Caki2 (cell line): ENCODE results near the gene ARHGAP29. TPM values are rescaled to one million over a fixed set of nuclear protein-coding genes. Genes with fewer than 3 reads are reported as not detected.

Experiments
- DNase-seq: peaks from one replicate; pipeline ENCODE4 v3.0.0-alpha.2; 2015; ENCODE audit warnings: low read depth
- in situ Hi-C: cut with HindIII; loops from 2 replicates; pipeline ENCODE4 v1.10.0; 2016; ENCODE audit warnings: low sequenced_read_pairs, low pct_unique_long_range_greater_than_20kb, mixed read lengths
- total RNA-seq: library from RNA; depleted of rRNA; stranded (reverse); fragments of >200 nt; shearing (Covaris generic); gene quantifications from 2 replicates; pipeline ENCODE4 v1.2.3, GENCODE V29; 2014; ENCODE audit warnings: low replicate concordance

The ARHGAP29 gene
- total RNA-seq, 1 experiment from 2014 or later: 31.9 TPM

DNA sequence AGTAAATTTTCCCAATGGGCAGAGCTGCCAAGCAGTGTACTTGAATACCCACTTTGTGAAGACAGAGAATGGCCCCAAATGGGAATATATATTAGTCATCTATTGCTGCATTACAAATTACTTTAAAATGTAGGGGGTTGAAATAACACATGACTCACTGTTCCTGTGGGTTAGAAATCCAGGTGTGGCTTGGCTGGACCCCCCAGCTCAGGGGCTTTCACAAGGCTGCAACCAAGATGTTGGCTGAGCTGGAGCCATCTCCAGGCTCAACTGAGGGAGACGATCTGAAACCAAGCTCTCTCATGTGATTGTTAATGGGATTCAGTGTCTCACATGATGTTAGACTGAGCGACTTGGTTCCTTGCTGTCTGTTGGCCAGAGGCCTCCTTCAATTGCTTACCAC lies 33.4 kb upstream of the ARHGAP29 start:
- in situ Hi-C loops: no loop called here
- DNase-seq: peak; percentile 61

DNA sequence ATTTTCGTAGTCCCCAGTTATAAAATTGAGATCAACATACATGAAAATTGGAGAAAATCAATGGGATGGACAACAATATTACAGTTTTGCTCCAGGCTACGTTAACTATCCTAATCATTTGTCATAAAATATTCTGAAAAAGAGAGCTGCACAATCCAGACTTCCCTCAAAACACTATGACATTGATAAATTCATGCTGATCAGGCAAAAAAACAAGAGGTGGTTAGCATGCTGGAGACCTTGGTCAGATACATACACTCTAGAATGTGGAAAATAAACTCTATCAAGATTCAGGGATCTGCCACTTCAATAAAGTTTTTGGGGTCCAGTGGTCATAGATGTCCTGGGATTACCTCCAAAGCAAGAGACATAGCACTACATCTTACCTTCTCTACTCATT lies 32.5 kb upstream of the ARHGAP29 start:
- DNase-seq: no peak
- in situ Hi-C loops: no loop called here

DNA sequence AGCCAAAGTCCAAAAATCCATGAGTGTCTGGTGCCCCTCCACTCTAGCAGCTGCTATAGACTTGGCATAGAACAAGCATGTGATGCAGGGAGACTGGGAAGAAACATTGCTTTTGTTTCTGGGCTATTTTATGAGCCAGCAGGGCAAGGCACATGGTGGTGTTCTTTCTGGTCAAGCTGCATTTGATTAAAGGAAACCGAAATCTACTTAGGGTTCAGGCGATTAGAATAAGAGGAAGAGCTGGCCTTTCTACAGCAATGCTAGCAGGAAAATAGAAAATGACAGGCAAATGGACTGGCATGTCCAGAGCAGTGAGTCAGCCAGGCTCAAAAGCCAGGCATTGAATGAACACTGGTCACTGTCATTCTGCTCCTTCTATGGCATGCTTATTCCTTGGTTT lies 28.5 kb upstream of the ARHGAP29 start:
- no peak for DNase-seq
- in situ Hi-C loops: no loop called here

DNA sequence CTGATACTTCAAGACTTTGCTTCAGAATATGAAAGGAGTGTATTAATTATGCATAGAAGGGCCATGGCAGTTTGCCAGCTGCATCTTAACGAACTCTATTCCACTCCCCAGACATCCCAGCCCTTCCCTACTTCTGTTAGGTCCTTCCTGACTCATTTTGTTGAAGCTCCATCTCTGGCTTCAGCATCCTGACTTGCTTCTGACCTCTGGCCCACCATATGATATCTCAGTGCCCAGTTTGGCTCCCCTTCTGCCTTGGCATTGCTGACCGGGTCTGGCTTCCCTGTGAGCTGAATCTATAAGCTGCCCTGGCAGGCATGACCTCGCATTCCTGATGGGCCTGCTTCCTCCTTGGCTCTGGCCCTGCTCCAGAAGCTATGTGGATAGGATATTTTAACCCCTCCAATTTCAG lies 27.6 kb upstream of the ARHGAP29 start:
- in situ Hi-C loops: no loop called here
- DNase-seq: no peak

DNA sequence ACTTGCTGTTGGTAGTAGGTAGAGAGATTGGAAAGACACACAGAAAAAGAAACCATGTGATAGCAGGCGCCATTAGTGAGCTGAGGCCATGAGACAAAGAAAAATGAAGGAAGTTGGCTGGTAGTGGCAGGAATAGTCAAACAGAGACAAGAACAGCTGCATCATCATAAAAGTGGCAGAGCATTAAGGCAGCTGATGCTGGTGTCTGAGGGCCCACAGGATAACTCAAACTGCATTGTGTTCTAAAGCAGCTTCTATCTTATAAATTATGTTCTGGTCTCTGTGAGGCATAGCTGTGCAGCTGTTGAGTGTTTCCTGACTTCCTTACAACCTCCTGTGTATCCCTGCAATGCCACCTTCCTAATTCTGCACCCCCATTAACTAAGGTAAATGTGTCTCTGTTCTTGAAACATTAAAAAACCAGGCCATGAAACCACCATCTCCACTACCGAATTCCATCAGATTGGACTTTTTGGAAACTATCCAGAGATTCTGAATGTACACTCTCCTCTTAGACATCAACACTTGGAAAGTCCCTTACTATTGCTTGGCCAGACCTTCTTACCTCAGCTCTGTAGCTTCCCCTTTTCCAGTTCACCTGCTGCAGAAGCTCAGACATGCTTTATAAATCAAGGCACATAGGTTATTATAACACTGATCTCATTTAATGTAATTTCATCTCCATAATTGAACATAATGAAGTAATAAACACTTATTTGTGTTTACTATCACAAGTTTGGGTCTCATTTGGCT lies 23.4 kb upstream of the ARHGAP29 start:
- in situ Hi-C loops: no loop called here
- DNase-seq: no peak

DNA sequence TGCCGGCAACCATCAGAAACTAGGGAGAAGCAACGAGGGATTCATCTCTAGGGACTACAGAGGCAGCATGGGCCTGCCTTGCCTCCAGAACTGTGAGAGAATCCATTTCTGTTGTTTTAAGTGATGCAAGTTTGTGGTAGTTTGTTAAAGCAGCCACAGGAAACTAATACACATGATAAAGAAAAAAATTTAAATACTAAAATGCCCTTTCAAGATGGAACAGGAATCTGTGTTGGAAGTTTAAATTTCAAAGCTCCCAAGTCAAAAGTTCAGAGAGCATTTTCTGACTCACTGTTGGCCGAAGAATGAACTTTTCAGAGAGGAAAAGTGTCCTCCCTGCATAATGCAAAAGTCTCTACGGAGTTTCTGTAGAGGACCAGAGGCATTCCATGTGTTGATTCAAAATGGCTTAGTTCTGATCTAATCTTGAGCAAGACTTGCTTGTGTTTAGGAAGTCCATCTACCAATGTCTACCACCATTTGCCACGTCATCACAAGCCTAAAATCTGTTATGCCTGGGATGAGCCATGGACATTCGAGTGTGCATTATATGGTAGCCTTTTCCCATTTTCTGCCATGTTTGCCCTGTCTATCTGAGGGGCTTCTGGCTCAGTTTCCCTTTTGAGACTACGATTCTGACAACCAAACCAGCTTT lies 22.4 kb upstream of the ARHGAP29 start:
- in situ Hi-C loops: no loop called here
- DNase-seq: no peak

DNA sequence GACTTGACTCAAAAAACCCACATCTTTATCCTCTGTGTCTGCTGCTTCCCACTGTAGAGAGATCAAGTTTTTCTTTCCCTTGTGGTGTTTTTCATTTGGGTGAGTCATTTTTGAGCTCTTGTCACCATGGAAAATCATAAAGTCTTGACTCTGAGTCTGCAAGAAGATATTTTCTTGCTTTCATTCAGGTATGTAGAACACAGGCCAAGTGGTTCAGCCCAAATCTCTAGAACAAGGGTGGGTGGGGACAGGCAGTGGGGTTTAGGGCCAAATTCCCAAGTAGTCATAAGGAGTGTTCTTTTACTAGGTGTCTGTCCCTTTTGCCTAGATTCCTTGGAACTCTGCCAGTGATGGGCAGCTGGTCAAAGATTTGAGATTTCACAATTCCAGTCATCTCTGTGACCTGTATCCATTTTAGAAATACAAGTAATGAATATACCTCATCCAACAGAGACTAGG lies 21.5 kb upstream of the ARHGAP29 start:
- DNase-seq: peak; percentile 78

DNA sequence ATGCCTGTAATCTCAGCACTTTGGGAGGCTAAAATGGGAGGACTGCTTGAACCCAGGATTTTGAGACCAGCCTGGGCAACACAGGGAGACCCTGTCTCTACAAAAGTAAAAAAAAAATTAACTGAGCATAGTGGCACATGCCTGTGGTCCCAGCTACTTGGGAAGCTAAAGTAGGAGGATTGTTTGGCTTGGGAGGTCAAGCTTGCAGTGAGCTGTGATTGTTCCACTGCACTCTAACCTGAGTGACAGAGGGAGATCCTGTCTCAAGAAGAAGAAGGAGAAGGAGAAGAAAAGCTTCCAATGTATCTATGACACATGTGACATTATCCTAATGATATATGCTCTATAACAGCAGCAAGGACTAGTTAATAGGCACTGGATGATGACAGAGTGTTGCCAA lies 20.1 kb upstream of the ARHGAP29 start:
- in situ Hi-C loops: no loop called here
- DNase-seq: peak; percentile 38

More for the DNA sequence above, 21.5 kb upstream of the ARHGAP29 start:
- in situ Hi-C loops: no loop called here

DNA sequence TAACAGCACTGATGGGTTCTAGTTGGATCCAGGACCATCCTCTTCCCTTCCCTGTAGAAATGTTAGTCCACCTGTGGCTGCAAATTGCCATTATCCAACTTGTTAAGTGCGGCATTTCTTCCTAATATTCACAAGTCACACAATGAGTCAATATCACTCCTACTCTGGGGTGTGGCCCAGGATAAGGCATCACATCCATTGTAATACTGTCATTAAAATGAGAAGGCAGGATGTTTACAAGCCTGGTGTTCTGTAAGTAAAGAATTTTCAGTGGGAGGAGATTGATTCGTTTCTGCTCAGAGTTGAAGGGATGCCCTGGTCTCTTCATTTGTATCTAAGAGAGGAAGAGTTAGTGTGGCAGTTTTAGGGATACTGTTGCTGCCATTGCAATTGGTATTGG lies 18.1 kb upstream of the ARHGAP29 start:
- in situ Hi-C loops: no loop called here
- no peak for DNase-seq

DNA sequence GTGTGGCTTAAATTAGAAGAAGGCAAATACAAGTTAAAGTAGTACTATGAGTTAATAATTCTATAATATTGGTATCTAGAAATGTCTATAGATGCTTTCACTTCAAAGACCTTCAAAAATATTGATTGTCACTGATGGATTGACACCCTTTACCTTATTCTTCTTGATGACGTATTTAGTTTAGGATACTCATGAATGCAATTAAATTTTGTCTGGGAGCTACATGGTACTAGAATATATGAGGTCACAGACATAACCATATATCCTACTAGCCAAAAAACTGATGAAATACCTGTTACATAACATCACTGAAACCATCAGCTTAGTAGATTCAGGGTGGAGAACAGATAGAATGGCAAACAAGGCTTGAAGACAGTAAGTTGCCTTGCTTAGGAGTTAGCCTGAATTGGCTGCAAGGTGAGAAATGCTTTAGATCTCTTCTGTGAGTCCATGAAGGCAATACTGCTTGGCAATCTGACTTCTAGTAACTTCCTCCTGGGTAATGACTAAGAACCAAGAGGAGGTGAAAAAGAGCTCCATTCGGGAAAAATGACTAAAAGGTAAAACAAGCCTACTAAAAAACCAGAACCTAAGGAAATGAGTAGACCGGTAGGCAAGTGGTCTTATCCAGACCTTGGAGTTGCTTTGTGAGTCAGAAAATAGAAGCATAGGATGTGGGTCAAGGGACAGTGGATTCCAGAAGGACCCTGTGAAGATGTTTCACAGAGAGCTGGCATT lies 16.9 kb upstream of the ARHGAP29 start:
- in situ Hi-C loops: no loop called here
- no peak for DNase-seq

DNA sequence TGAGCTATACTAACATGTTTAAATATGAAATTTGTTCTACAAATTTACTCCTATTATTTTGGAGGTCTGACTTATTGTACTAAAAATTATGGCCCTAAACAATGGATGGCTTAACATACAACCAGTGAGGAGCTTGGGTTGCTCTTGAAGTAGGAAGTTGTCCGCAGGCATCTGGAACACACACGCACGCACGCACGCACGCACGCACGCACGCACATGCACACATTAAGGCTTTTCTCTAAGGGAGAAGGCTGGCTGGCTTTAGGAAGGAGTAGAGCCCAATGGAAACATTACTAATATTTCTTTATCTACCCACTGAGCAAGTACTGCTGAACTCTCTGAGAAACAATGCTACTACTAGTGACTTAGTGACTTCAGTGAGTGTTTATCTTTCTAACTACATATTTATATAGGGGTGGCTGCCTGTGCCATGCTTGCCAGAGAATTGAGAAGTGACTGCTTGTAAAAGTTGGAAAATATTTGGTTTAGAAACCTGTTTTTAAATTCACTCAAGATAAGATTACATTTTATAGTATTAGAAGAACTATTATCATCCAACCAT lies 16.2 kb upstream of the ARHGAP29 start:
- no peak for DNase-seq
- in situ Hi-C loops: no loop called here

DNA sequence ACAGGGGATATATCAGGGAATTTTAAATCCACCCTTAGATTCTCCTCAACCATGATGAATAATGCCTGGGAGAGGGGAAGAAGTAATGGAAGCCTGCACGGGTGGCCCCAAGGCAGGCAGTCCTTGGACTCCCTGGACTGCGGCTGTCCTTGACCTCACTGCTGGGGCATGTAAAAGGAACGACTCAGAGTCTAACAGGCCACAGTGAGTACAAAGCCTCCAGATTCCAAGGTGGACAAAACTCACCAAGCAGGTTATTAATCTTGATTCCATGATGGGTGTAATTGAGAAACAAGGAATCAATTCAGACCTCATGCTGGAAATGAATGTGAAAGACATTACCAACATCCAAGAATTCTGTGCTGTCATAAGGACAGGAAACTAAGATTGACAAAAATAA lies 13.0 kb upstream of the ARHGAP29 start:
- in situ Hi-C loops: no loop called here
- DNase-seq: no peak

DNA sequence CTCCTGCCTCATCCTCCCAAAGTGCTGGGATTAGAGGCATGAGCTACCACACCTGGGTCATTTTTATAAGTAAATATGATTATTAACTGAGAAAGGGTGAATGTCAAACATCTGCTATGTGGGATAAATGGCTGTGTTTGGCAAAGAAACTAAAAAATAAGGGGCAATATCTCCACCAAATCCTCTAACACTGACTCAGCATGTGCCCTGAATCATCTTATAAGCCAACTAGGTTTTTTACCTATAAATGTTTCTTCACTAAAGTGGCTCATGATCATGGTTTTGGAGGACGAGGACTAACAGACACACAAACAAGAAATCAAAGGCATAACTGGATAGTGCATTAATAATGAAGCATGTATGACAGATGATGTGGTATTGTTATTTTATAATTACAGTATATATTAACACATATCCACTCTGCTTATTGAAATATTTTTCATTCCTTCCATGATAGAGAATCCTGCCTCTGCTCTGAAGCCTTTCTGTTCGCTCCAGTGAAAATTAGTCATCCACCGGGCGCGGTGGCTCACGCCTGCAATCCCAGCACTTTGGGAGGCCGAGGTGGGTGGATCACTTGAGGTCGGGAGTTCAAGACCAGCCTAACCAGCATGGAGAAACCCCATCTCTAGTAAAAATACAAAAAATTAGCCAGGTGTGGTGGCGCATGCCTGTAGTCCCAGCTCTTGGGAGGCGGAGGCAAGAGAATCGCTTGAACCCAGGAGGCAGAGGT lies 11.7 kb upstream of the ARHGAP29 start:
- in situ Hi-C loops: loop anchor here (10.0 kb wide), 1 partner anchor 76 kb away; no protein-coding TSS in a partner anchor
- DNase-seq: no peak

DNA sequence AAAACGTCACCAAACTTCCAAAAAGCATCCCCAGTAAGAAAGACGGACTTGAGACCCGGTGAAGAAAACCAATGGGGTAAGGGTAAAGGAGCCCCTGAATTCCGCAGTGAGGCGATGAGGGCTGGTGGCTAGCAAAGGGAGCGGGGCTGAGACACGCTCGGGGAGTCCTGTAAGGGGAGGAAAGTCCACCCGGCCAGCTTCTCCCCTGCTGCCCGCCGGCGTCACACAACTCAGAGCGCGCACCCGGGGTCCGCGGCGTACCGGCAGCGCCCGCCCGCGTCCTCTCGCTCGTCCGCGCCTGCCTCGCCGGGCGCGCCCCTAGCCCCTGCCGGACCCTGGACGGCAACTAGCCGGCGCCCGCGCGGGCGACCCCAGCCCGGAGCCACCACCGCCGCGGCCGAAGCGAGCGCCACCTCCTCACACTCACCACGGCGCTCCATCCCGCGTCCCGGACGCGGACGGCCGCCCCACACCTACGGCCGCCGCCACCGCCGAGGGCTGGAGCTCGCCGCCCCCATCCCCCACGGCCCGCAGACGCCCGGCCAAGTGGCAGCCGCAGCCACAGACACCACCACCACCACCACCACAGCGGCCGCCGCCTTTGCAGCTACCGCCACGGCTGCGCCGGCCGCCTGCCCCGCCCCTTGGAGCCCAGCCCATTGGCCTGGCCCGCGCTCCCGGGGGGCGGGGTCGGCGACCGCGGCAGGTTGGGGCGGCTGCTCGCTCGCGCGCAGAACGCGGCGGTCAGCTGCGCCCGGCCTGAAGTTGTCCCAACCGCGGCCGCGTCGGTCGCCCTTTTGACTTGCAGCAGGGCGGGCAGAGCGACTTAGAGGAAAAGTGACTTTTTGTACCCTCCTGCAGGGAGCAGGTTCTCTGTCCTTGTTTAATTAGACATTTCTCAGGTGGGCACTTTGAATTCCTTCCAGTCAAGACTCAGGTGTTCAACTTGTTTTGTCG lies 10.0 kb upstream of the ARHGAP29 start:
- in situ Hi-C loops: loop anchor here (10.0 kb wide), 1 partner anchor 77 kb away; no protein-coding TSS in a partner anchor
- peak; percentile 82 for DNase-seq

DNA sequence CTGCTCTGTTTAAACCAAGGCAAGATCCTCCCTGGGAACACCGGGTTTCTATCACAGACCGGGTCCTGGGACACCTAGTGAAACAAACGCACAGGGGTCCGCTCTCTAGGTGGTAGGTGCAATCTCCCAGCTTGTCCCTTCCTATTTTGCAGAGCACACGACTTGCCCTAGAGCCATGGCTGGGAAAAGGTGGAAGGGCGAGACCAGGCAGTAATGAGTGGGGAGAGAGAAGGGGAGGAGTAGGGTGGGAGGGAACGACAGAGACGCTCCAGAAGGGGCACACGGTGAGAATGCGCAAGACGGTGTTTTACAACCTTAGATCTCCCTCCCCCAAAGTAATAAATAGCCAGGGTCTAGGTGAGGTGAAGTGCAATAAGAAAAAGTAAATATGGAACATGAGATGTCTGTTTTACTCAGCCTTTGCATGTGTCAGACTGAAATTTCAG lies 9.3 kb upstream of the ARHGAP29 start:
- peak; percentile 67 for DNase-seq
- in situ Hi-C loops: loop anchor here (10.0 kb wide), 1 partner anchor 78 kb away; no protein-coding TSS in a partner anchor

DNA sequence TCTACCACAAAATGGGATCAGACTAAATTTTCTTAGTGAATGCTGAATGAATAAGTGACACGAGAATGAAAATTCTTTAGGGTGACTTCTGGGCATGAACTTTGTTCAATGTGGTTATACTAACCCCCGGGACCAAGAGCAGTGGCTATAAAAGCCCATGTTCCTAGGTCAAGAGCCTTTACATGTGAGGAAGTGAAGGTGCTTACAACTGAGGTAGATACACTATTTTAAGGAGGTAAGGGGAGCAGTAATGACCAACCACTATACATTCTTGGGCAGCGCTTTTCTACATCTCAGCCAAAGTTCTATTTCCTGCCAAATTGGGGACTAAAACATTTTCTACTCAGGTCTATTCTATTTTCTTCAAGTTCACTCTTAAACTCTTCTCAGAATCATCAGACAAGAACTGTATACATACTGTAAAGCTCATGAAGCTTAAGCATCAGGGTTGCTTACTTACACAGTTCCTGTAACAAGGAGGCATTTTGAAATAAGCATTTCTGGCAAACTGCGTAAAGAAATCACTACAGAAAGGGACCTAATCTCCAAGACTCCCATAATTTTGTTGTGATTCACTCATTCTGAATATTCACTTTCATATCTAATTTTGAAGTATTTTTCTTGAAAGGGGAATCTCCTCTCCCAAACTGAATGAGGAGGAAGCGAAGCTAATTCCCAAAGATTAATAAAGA lies 8.5 kb upstream of the ARHGAP29 start:
- DNase-seq: peak; percentile 57
- in situ Hi-C loops: loop anchor here (10.0 kb wide), 1 partner anchor 79 kb away; no protein-coding TSS in a partner anchor
